H1 (cell line): ENCODE measurements around the gene FIGNL2. TPM values are rescaled to one million over a fixed set of nuclear protein-coding genes. Genes with fewer than 3 reads are reported as not detected.

Experiments
- ATF2 ChIP-seq: IDR thresholded peaks from 2 replicates; pipeline ENCODE4 v1.6.1; 2012; ENCODE audit warnings: low read length, inconsistent platforms
- CBX5 ChIP-seq: fragments of 300-800, 300-1000 bp; sonication (generic); IDR thresholded peaks from 2 replicates; pipeline ENCODE4 v1.7.1; 2016; ENCODE audit warnings: antibody characterized with exemption, low read length, low read depth
- CEBPB ChIP-seq: IDR thresholded peaks from 2 replicates; pipeline ENCODE4 v1.6.1; 2012; ENCODE audit warnings: low read depth, low read length
- CTBP2 ChIP-seq: IDR thresholded peaks from 2 replicates; pipeline ENCODE4 v1.7.0; 2011; ENCODE audit warnings: borderline replicate concordance, mild to moderate bottlenecking, moderate library complexity, mixed read lengths, low read length; ENCODE audit not compliant: insufficient read depth, insufficient read length
- HDAC6 ChIP-seq: IDR thresholded peaks from one replicate; pipeline ENCODE4 v1.7.1; 2012; ENCODE audit warnings: low read depth, mild to moderate bottlenecking, inconsistent platforms, low read length, moderate library complexity
- RBBP5 ChIP-seq: IDR thresholded peaks from 2 replicates; pipeline ENCODE4 v1.7.1; 2012; ENCODE audit warnings: low read depth, mild to moderate bottlenecking, inconsistent platforms, low read length, moderate library complexity, borderline replicate concordance
- SIN3A ChIP-seq, 2 experiments: IDR thresholded peaks in 1 of 2; conservative IDR thresholded peaks in 1 of 2; 2 replicates each; pipeline ENCODE4 v1.6.1; 2011 to 2012; ENCODE audit warnings: low read length in 2 of 2, improper control_type of control experiment in 1 of 2, low read depth in 1 of 2, mild to moderate bottlenecking in 1 of 2
- TAF1 ChIP-seq: IDR thresholded peaks from 2 replicates; pipeline ENCODE4 v1.6.1; 2011; ENCODE audit warnings: mild to moderate bottlenecking, low read depth, low read length
- TCF12 ChIP-seq: IDR thresholded peaks from 2 replicates; pipeline ENCODE4 v1.6.1; 2011; ENCODE audit warnings: low read depth, mild to moderate bottlenecking, low read length
- polyA plus RNA-seq, 7 experiments: library from polyadenylated mRNA; depleted of rRNA in 3 of 7; stranded (reverse) in 5 of 7; unstranded in 2 of 7; fragments of >200 nt in 5 of 7; fragments of 200-250 nt in 2 of 7; gene quantifications; 1 replicate in 5 of 7; 2 replicates in 1 of 7; 4 replicates in 1 of 7; pipeline versions ENCODE4 v1.2.1 to v1.2.3, GENCODE V29; 2011 to 2013; ENCODE audit warnings: missing spikeins in 2 of 7, mixed read lengths in 2 of 7
- total RNA-seq: library from RNA; stranded (reverse); fragmentation: NEBNext Ultra II Directional; extraction: Animal tissue kit (Norgen Biotek cat#: 25700); gene quantifications from 2 replicates; pipeline ENCODE4 v1.2.1, GENCODE V29; 2021
- TF ChIP-seq, protein P1 (sequence below): fragments of 300-600 bp; sonication (generic); IDR thresholded peaks from 2 replicates; pipeline ENCODE4 v1.7.1; 2012; ENCODE audit warnings: low read length, moderate library complexity, mild to moderate bottlenecking, inconsistent platforms; ENCODE audit not compliant: insufficient replicate concordance

FIGNL2 gene
- total and polyA plus RNA-seq, 2 of the 8 experiments (the other 6 are each of a cell fraction or from before 2014, with no cell fraction given): 6.5 to 7.1 TPM

GRCh38 chr12:51829011-51829481 lies 19.5 kb downstream of the FIGNL2 start (continued):
- TF ChIP-seq, protein P1, sequence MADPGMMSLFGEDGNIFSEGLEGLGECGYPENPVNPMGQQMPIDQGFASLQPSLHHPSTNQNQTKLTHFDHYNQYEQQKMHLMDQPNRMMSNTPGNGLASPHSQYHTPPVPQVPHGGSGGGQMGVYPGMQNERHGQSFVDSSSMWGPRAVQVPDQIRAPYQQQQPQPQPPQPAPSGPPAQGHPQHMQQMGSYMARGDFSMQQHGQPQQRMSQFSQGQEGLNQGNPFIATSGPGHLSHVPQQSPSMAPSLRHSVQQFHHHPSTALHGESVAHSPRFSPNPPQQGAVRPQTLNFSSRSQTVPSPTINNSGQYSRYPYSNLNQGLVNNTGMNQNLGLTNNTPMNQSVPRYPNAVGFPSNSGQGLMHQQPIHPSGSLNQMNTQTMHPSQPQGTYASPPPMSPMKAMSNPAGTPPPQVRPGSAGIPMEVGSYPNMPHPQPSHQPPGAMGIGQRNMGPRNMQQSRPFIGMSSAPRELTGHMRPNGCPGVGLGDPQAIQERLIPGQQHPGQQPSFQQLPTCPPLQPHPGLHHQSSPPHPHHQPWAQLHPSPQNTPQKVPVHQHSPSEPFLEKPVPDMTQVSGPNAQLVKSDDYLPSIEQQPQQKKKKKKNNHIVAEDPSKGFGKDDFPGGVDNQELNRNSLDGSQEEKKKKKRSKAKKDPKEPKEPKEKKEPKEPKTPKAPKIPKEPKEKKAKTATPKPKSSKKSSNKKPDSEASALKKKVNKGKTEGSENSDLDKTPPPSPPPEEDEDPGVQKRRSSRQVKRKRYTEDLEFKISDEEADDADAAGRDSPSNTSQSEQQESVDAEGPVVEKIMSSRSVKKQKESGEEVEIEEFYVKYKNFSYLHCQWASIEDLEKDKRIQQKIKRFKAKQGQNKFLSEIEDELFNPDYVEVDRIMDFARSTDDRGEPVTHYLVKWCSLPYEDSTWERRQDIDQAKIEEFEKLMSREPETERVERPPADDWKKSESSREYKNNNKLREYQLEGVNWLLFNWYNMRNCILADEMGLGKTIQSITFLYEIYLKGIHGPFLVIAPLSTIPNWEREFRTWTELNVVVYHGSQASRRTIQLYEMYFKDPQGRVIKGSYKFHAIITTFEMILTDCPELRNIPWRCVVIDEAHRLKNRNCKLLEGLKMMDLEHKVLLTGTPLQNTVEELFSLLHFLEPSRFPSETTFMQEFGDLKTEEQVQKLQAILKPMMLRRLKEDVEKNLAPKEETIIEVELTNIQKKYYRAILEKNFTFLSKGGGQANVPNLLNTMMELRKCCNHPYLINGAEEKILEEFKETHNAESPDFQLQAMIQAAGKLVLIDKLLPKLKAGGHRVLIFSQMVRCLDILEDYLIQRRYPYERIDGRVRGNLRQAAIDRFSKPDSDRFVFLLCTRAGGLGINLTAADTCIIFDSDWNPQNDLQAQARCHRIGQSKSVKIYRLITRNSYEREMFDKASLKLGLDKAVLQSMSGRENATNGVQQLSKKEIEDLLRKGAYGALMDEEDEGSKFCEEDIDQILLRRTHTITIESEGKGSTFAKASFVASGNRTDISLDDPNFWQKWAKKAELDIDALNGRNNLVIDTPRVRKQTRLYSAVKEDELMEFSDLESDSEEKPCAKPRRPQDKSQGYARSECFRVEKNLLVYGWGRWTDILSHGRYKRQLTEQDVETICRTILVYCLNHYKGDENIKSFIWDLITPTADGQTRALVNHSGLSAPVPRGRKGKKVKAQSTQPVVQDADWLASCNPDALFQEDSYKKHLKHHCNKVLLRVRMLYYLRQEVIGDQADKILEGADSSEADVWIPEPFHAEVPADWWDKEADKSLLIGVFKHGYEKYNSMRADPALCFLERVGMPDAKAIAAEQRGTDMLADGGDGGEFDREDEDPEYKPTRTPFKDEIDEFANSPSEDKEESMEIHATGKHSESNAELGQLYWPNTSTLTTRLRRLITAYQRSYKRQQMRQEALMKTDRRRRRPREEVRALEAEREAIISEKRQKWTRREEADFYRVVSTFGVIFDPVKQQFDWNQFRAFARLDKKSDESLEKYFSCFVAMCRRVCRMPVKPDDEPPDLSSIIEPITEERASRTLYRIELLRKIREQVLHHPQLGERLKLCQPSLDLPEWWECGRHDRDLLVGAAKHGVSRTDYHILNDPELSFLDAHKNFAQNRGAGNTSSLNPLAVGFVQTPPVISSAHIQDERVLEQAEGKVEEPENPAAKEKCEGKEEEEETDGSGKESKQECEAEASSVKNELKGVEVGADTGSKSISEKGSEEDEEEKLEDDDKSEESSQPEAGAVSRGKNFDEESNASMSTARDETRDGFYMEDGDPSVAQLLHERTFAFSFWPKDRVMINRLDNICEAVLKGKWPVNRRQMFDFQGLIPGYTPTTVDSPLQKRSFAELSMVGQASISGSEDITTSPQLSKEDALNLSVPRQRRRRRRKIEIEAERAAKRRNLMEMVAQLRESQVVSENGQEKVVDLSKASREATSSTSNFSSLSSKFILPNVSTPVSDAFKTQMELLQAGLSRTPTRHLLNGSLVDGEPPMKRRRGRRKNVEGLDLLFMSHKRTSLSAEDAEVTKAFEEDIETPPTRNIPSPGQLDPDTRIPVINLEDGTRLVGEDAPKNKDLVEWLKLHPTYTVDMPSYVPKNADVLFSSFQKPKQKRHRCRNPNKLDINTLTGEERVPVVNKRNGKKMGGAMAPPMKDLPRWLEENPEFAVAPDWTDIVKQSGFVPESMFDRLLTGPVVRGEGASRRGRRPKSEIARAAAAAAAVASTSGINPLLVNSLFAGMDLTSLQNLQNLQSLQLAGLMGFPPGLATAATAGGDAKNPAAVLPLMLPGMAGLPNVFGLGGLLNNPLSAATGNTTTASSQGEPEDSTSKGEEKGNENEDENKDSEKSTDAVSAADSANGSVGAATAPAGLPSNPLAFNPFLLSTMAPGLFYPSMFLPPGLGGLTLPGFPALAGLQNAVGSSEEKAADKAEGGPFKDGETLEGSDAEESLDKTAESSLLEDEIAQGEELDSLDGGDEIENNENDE: no peak
- TF ChIP-seq HDAC6 (no peak), ATF2 (no peak; the same call in 1 of the 2 replicates), SIN3A (conservative IDR thresholded peaks at IDR 0.05 in 1 of 2, IDR thresholded peaks at IDR 0.05 in 1 of 2; ENCODE audit: low read depth in 1 of 2, low read length in 2 of 2) (no peak), CTBP2 (peak; percentile 95), CEBPB (no peak), TCF12 (no peak), CBX5 (no peak), TAF1 (no peak), RBBP5 (no peak)
